Measurements from ENCODE around the gene NDOR1. TPM values are rescaled to one million over a fixed set of nuclear protein-coding genes. Genes with fewer than 3 reads are reported as not detected.

Gene NDOR1
- total RNA-seq, 1 experiment from 2014 or later: 27.7 TPM

GRCh38 chr9:137234055-137234697 is 28.7 kb downstream of the NDOR1 start:
- CTCF ChIA-PET: interaction anchor here (0.7 kb wide), 1 partner anchor 108 kb away, joined by 4 read pairs; no protein-coding TSS in a partner anchor
- DNase-seq: no peak
- Histone ChIP-seq H3K4me1 (replicated peaks; ENCODE audit: insufficient read depth) (peaks cover 19% of the 10 kb centered on the region), H3K27ac (no peak overlapping the region), H3K9me3 (ENCODE audit: insufficient read depth, low read depth) (no peaks in the 10 kb centered on the region), H3F3A (ENCODE audit: insufficient read depth, low read depth) (no peaks in the 10 kb centered on the region), H4K20me1 (ENCODE audit: insufficient read depth) (no peaks in the 10 kb centered on the region; the same call in 1 of the 2 replicates), H3K79me2 (ENCODE audit: low read depth) (peaks cover 21% of the 10 kb centered on the region), H2AFZ (no peak overlapping the region), H3K4me3 (no peak overlapping the region), H3K4me2 (no peak overlapping the region), H3K9me2 (ENCODE audit: insufficient read depth) (no peaks in the 10 kb centered on the region), H3K27me3 (ENCODE audit: insufficient read depth, low read depth) (no peaks in the 10 kb centered on the region), H3K36me3 (ENCODE audit: low read depth) (no peaks in the 10 kb centered on the region)
- no TSS peak for BruUV-seq (replicated peaks)
- TF ChIP-seq CTCF (conservative IDR thresholded peaks at IDR 0.05) (no peak), EZH2 (IDR thresholded peaks at IDR 0.05; ENCODE audit: low read depth) (no peak)
- POLR2A ChIA-PET (ENCODE audit: unreplicated experiment): no interaction called here
- intact Hi-C loops (cut with micrococcal nuclease; ENCODE audit: unreplicated experiment): no loop called here

GRCh38 chr9:137234758-137235423 is 29.4 kb downstream of the NDOR1 start:
- intact Hi-C loops (cut with micrococcal nuclease; ENCODE audit: unreplicated experiment): no loop called here
- no peak overlapping the region for H2AFZ ChIP-seq
- peaks cover 25% of the 10 kb centered on the region for H3K4me1 ChIP-seq (replicated peaks; ENCODE audit: insufficient read depth)
- H3K4me3 ChIP-seq: no peak overlapping the region
- H3K4me2 ChIP-seq: no peak overlapping the region
- H3F3A ChIP-seq (ENCODE audit: insufficient read depth, low read depth): peaks cover 2% of the 10 kb centered on the region
- peaks cover 28% of the 10 kb centered on the region for H3K79me2 ChIP-seq (ENCODE audit: low read depth)
- no TSS peak for BruUV-seq (replicated peaks)
- H3K27ac ChIP-seq: no peak overlapping the region
- no peaks in the 10 kb centered on the region for H3K27me3 ChIP-seq (ENCODE audit: insufficient read depth, low read depth)
- no peaks in the 10 kb centered on the region for H3K36me3 ChIP-seq (ENCODE audit: low read depth)
- ChIA-PET CTCF (interaction anchor here (0.7 kb wide), 1 partner anchor 109 kb away, joined by 4 read pairs; no protein-coding TSS in a partner anchor), POLR2A (ENCODE audit: unreplicated experiment) (no interaction called here)
- H4K20me1 ChIP-seq (ENCODE audit: insufficient read depth): no peaks in the 10 kb centered on the region; the same call in 1 of the 2 replicates
- TF ChIP-seq CTCF (conservative IDR thresholded peaks at IDR 0.05): no peak
- TF ChIP-seq EZH2 (IDR thresholded peaks at IDR 0.05; ENCODE audit: low read depth): no peak
- no peak for DNase-seq
- H3K9me3 ChIP-seq (ENCODE audit: insufficient read depth, low read depth): no peaks in the 10 kb centered on the region
- no peaks in the 10 kb centered on the region for H3K9me2 ChIP-seq (ENCODE audit: insufficient read depth)

DNA sequence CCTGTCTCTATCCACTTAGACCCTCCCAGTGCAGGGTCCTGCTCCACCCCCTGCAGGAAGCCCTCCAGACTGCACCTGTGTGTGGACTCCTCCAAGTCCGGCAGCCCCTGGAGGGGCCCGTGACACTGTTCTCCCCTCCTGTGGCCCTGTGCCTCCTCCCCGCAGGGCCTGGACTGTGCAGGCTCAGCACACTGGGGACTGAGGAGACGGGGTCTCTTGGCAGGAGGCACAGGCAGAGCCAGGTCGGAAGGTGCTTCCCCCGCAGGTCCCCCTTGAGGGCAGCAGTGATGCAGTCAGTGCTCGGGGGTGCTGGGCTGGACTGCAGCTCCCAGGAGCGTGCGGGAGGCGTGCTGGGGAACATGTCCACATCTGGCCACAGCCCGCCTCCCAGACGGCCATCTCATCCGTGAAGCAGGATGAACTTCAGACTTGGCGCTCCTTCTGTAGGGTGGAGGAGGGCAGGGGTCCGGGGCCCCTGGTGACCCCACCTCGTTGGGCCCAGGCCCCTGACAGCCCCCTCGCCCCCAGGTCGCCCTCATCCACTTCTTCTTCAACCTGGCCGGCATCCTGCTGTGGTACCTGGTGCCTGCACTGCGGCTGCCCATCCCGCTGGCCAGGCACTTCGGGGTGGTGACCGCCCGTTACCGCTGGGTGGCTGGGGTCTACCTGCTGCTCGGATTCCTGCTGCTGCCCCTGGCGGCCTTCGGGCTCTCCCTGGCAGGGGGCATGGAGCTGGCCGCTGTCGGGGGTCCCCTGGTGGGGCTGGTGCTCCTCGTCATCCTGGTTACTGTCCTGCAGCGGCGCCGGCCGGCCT is 30.1 kb downstream of the NDOR1 start:
- no peaks in the 10 kb centered on the region for H3K27me3 ChIP-seq (ENCODE audit: insufficient read depth, low read depth)
- DNase-seq: no peak
- no peaks in the 10 kb centered on the region for H3K9me3 ChIP-seq (ENCODE audit: insufficient read depth, low read depth)
- intact Hi-C loops (cut with micrococcal nuclease; ENCODE audit: unreplicated experiment): no loop called here
- POLR2A ChIA-PET (ENCODE audit: unreplicated experiment): interaction anchor here (0.6 to 0.8 kb wide), 2 partner anchors 12 to 106 kb away, joined by 3 to 7 read pairs; no protein-coding TSS in a partner anchor
- H3K4me2 ChIP-seq: no peak overlapping the region
- H3K36me3 ChIP-seq (ENCODE audit: low read depth): no peaks in the 10 kb centered on the region
- no TSS peak for BruUV-seq (replicated peaks)
- no peak for TF ChIP-seq CTCF (conservative IDR thresholded peaks at IDR 0.05)
- TF ChIP-seq EZH2 (IDR thresholded peaks at IDR 0.05; ENCODE audit: low read depth): no peak
- H2AFZ ChIP-seq: no peak overlapping the region
- no peak overlapping the region for H3K4me3 ChIP-seq
- H4K20me1 ChIP-seq (ENCODE audit: insufficient read depth): no peaks in the 10 kb centered on the region; the same call in 1 of the 2 replicates
- peaks cover 30% of the 10 kb centered on the region for H3K79me2 ChIP-seq (ENCODE audit: low read depth)
- no peak overlapping the region for H3K27ac ChIP-seq
- peaks cover 8% of the 10 kb centered on the region for H3F3A ChIP-seq (ENCODE audit: insufficient read depth, low read depth)
- H3K9me2 ChIP-seq (ENCODE audit: insufficient read depth): no peaks in the 10 kb centered on the region
- peaks cover 25% of the 10 kb centered on the region for H3K4me1 ChIP-seq (replicated peaks; ENCODE audit: insufficient read depth)
- CTCF ChIA-PET: interaction anchor here (0.6 to 1.8 kb wide), 7 partner anchors 21 to 189 kb away, joined by 3 to 10 read pairs (median 6); partner anchors contain the start of gene TOR4A
